ENCODE measurements around the gene CDK5. TPM values are rescaled to one million over a fixed set of nuclear protein-coding genes. Genes with fewer than 3 reads are reported as not detected.

CDK5 gene
- total RNA-seq, 1 experiment from 2014 or later: 13.6 TPM

GRCh38 chr7:151071032-151071866 lies 13.6 kb upstream of the CDK5 start:
- H3K79me2 ChIP-seq (ENCODE audit: low read length): no peaks in the 10 kb centered on the region
- H3K9me3 ChIP-seq (ENCODE audit: low read length): no peaks in the 10 kb centered on the region
- no peak overlapping the region for H3K4me2 ChIP-seq (ENCODE audit: low read depth, low read length, poor library complexity, severe bottlenecking)
- H3K4me1 ChIP-seq (ENCODE audit: low read length): no peaks in the 10 kb centered on the region
- DNase-seq: no peak
- H2AFZ ChIP-seq (ENCODE audit: low read length): no peak overlapping the region
- H3K9ac ChIP-seq (ENCODE audit: low read length): no peak overlapping the region
- H3K36me3 ChIP-seq (ENCODE audit: insufficient read depth, low read length): peaks cover 3% of the 10 kb centered on the region; the same call in 1 of the 2 replicates
- no peak overlapping the region for H3K27ac ChIP-seq (ENCODE audit: low read length)
- no peaks in the 10 kb centered on the region for H3K9me2 ChIP-seq (replicated peaks; ENCODE audit: insufficient read depth, low read length)
- H4K20me1 ChIP-seq (ENCODE audit: insufficient read depth, low read depth, low read length): no peaks in the 10 kb centered on the region; the same call in 1 of the 2 replicates
- no peaks in the 10 kb centered on the region for H3K27me3 ChIP-seq (ENCODE audit: low read length)
- H3K4me3 ChIP-seq (ENCODE audit: low read length): no peak overlapping the region

- Histone ChIP-seq H3K9me3 (ENCODE audit: low read length) (no peaks in the 10 kb centered on the region), H3K36me3 (ENCODE audit: insufficient read depth, low read length) (peaks cover 3% of the 10 kb centered on the region; the same call in 1 of the 2 replicates), H4K20me1 (ENCODE audit: insufficient read depth, low read depth, low read length) (no peaks in the 10 kb centered on the region; the same call in 1 of the 2 replicates), H3K9me2 (replicated peaks; ENCODE audit: insufficient read depth, low read length) (no peaks in the 10 kb centered on the region), H3K79me2 (ENCODE audit: low read length) (no peaks in the 10 kb centered on the region), H3K4me3 (ENCODE audit: low read length) (no peak overlapping the region), H3K27me3 (ENCODE audit: low read length) (no peaks in the 10 kb centered on the region), H3K4me2 (ENCODE audit: low read depth, low read length, poor library complexity, severe bottlenecking) (no peak overlapping the region), H2AFZ (ENCODE audit: low read length) (no peak overlapping the region), H3K9ac (ENCODE audit: low read length) (no peak overlapping the region), H3K4me1 (ENCODE audit: low read length) (no peaks in the 10 kb centered on the region), H3K27ac (ENCODE audit: low read length) (no peak overlapping the region)
- no peak for DNase-seq
Observed at GRCh38 chr7:151070574-151070960, 12.9 kb upstream of the CDK5 start.

- Histone ChIP-seq H3K27ac (ENCODE audit: low read length) (no peak overlapping the region), H3K4me1 (ENCODE audit: low read length) (no peaks in the 10 kb centered on the region), H3K79me2 (ENCODE audit: low read length) (no peaks in the 10 kb centered on the region), H3K9ac (ENCODE audit: low read length) (no peak overlapping the region), H4K20me1 (ENCODE audit: insufficient read depth, low read depth, low read length) (no peaks in the 10 kb centered on the region; the same call in 1 of the 2 replicates), H3K27me3 (ENCODE audit: low read length) (no peaks in the 10 kb centered on the region), H3K4me2 (ENCODE audit: low read depth, low read length, poor library complexity, severe bottlenecking) (no peak overlapping the region), H2AFZ (ENCODE audit: low read length) (no peak overlapping the region), H3K9me3 (ENCODE audit: low read length) (no peaks in the 10 kb centered on the region), H3K36me3 (ENCODE audit: insufficient read depth, low read length) (peaks cover 3% of the 10 kb centered on the region; the same call in 1 of the 2 replicates), H3K4me3 (ENCODE audit: low read length) (no peak overlapping the region), H3K9me2 (replicated peaks; ENCODE audit: insufficient read depth, low read length) (no peaks in the 10 kb centered on the region)
- DNase-seq: no peak
Observed at GRCh38 chr7:151069841-151070573, 12.3 kb upstream of the CDK5 start.

- Histone ChIP-seq H3K9me3 (ENCODE audit: low read length) (no peaks in the 10 kb centered on the region), H3K4me3 (ENCODE audit: low read length) (no peak overlapping the region), H2AFZ (ENCODE audit: low read length) (no peak overlapping the region), H3K9me2 (replicated peaks; ENCODE audit: insufficient read depth, low read length) (no peaks in the 10 kb centered on the region), H3K4me2 (ENCODE audit: low read depth, low read length, poor library complexity, severe bottlenecking) (no peak overlapping the region), H3K79me2 (ENCODE audit: low read length) (no peaks in the 10 kb centered on the region), H3K36me3 (ENCODE audit: insufficient read depth, low read length) (peaks cover 3% of the 10 kb centered on the region; the same call in 1 of the 2 replicates), H3K9ac (ENCODE audit: low read length) (no peak overlapping the region), H4K20me1 (ENCODE audit: insufficient read depth, low read depth, low read length) (no peaks in the 10 kb centered on the region; the same call in 1 of the 2 replicates), H3K27me3 (ENCODE audit: low read length) (no peaks in the 10 kb centered on the region), H3K4me1 (ENCODE audit: low read length) (no peaks in the 10 kb centered on the region), H3K27ac (ENCODE audit: low read length) (no peak overlapping the region)
- no peak for DNase-seq
Observed at GRCh38 chr7:151068069-151068773, 10.5 kb upstream of the CDK5 start.

GRCh38 chr7:151066273-151066974 lies 8.7 kb upstream of the CDK5 start:
- Histone ChIP-seq H3K27me3 (ENCODE audit: low read length) (no peaks in the 10 kb centered on the region), H3K9ac (ENCODE audit: low read length) (no peak overlapping the region), H3K9me2 (replicated peaks; ENCODE audit: insufficient read depth, low read length) (no peaks in the 10 kb centered on the region), H2AFZ (ENCODE audit: low read length) (no peak overlapping the region), H3K4me2 (ENCODE audit: low read depth, low read length, poor library complexity, severe bottlenecking) (no peak overlapping the region), H3K27ac (ENCODE audit: low read length) (no peak overlapping the region), H3K36me3 (ENCODE audit: insufficient read depth, low read length) (peaks cover 3% of the 10 kb centered on the region; the same call in 1 of the 2 replicates), H3K9me3 (ENCODE audit: low read length) (no peaks in the 10 kb centered on the region), H3K4me3 (ENCODE audit: low read length) (no peak overlapping the region), H3K79me2 (ENCODE audit: low read length) (peaks cover 12% of the 10 kb centered on the region), H3K4me1 (ENCODE audit: low read length) (peaks cover 1% of the 10 kb centered on the region), H4K20me1 (ENCODE audit: insufficient read depth, low read depth, low read length) (peaks cover 2% of the 10 kb centered on the region; the same call in 1 of the 2 replicates)
- DNase-seq: no peak

GRCh38 chr7:151065516-151065915 lies 7.8 kb upstream of the CDK5 start:
- Histone ChIP-seq H3K9me2 (replicated peaks; ENCODE audit: insufficient read depth, low read length) (no peaks in the 10 kb centered on the region), H3K79me2 (ENCODE audit: low read length) (peaks cover 21% of the 10 kb centered on the region), H3K27me3 (ENCODE audit: low read length) (no peaks in the 10 kb centered on the region), H3K9me3 (ENCODE audit: low read length) (no peaks in the 10 kb centered on the region), H3K4me1 (ENCODE audit: low read length) (peaks cover 10% of the 10 kb centered on the region), H2AFZ (ENCODE audit: low read length) (no peak overlapping the region), H4K20me1 (ENCODE audit: insufficient read depth, low read depth, low read length) (peaks cover 5% of the 10 kb centered on the region; the same call in 1 of the 2 replicates), H3K4me3 (ENCODE audit: low read length) (no peak overlapping the region), H3K36me3 (ENCODE audit: insufficient read depth, low read length) (0 out of 2 replicates have a peak, but pooled peaks cover 3% of the 10 kb centered on the region), H3K27ac (ENCODE audit: low read length) (no peak overlapping the region), H3K9ac (ENCODE audit: low read length) (no peak overlapping the region), H3K4me2 (ENCODE audit: low read depth, low read length, poor library complexity, severe bottlenecking) (no peak overlapping the region)
- DNase-seq: no peak

- Histone ChIP-seq H3K36me3 (ENCODE audit: insufficient read depth, low read length) (0 out of 2 replicates have a peak, but pooled peaks cover 3% of the 10 kb centered on the region), H3K4me2 (ENCODE audit: low read depth, low read length, poor library complexity, severe bottlenecking) (no peak overlapping the region), H3K4me3 (ENCODE audit: low read length) (no peak overlapping the region), H3K27ac (ENCODE audit: low read length) (no peak overlapping the region), H3K27me3 (ENCODE audit: low read length) (no peaks in the 10 kb centered on the region), H4K20me1 (ENCODE audit: insufficient read depth, low read depth, low read length) (peaks cover 5% of the 10 kb centered on the region; the same call in 1 of the 2 replicates), H3K4me1 (ENCODE audit: low read length) (peaks cover 11% of the 10 kb centered on the region), H3K9me3 (ENCODE audit: low read length) (no peaks in the 10 kb centered on the region), H3K9me2 (replicated peaks; ENCODE audit: insufficient read depth, low read length) (no peaks in the 10 kb centered on the region), H3K9ac (ENCODE audit: low read length) (no peak overlapping the region), H3K79me2 (ENCODE audit: low read length) (peaks cover 26% of the 10 kb centered on the region), H2AFZ (ENCODE audit: low read length) (no peak overlapping the region)
- DNase-seq: no peak
Observed at GRCh38 chr7:151064993-151065392, 7.3 kb upstream of the CDK5 start.

Data from Karpas-422 (cell line).